Thyroid gland (tissue), 4 donors: ENCODE measurements around the gene EXOC3. TPM values are rescaled to one million over a fixed set of nuclear protein-coding genes. Genes with fewer than 3 reads are reported as not detected.

Source experiments
- DNase-seq, 2 donors: peaks; one replicate each; pipeline ENCODE4 v3.0.0-alpha.2; 2019
- H3K27ac ChIP-seq, 3 donors: fragments of 200-600 bp; sonication (generic); 1 replicate in 2 of 3; 2 replicates in 1 of 3; pipeline ENCODE4 v1.5.1; 2016 to 2019; ENCODE audit warnings: mild to moderate bottlenecking in 1 of 3, moderate library complexity in 1 of 3
- H3K27me3 ChIP-seq: fragments of 200-600 bp; sonication (generic); one replicate; pipeline ENCODE4 v1.5.1; 2019
- H3K36me3 ChIP-seq, 2 donors: fragments of 200-600 bp; sonication (generic); one replicate each; pipeline ENCODE4 v1.5.1; 2016 to 2019
- H3K4me1 ChIP-seq, 2 donors: fragments of 200-600 bp; sonication (generic); one replicate each; pipeline ENCODE4 v1.5.1; 2017 to 2019
- H3K4me3 ChIP-seq, 3 donors: fragments of 200-600 bp; sonication (generic); replicated peaks in 1 of 3; 1 replicate in 2 of 3; 2 replicates in 1 of 3; pipeline ENCODE4 v1.5.1; 2016; ENCODE audit warnings: mild to moderate bottlenecking in 1 of 3
- H3K9me3 ChIP-seq: fragments of 200-600 bp; sonication (generic); one replicate; pipeline ENCODE4 v1.5.1; 2017
- POLR2A ChIP-seq, 2 donors: fragments of 450-650 bp; IDR thresholded peaks; one replicate each; pipeline ENCODE4 v1.6.1; 2017; ENCODE audit warnings: antibody characterized with exemption in 2 of 2, mild to moderate bottlenecking in 2 of 2, moderate library complexity in 1 of 2
- WGBS, 2 donors: methylation state at CpG; one replicate each; pipeline ENCODE4 v1.1.5; 2017; 5-methylcytosine and 5-hydroxymethylcytosine counted together
- intact Hi-C: fragments of 100-400 bp; cut with DNase I; formaldehyde crosslinking; loops from one replicate; pipeline ENCODE4 v1.15.1; 2023
- total RNA-seq, 4 donors: library from RNA; depleted of rRNA; stranded (reverse); fragments of >200 nt; gene quantifications; one replicate each; pipeline ENCODE4 v1.2.3, GENCODE V29; 2016
- TF ChIP-seq, protein P1 (sequence below), 6 experiments: fragments of 200-600 bp in 3 of 6; fragments of 450-650 bp in 3 of 6; sonication (generic) in 3 of 6; IDR thresholded peaks; one replicate each; pipeline ENCODE4 v1.5.1; 2016 to 2019; ENCODE audit warnings: antibody characterized with exemption in 6 of 6, mild to moderate bottlenecking in 2 of 6, inconsistent platforms in 1 of 6, moderate library complexity in 1 of 6

Gene EXOC3
- total RNA-seq, 4 donors from 2014 or later = 39.7 to 49.6 (median 45.0) TPM

DNA sequence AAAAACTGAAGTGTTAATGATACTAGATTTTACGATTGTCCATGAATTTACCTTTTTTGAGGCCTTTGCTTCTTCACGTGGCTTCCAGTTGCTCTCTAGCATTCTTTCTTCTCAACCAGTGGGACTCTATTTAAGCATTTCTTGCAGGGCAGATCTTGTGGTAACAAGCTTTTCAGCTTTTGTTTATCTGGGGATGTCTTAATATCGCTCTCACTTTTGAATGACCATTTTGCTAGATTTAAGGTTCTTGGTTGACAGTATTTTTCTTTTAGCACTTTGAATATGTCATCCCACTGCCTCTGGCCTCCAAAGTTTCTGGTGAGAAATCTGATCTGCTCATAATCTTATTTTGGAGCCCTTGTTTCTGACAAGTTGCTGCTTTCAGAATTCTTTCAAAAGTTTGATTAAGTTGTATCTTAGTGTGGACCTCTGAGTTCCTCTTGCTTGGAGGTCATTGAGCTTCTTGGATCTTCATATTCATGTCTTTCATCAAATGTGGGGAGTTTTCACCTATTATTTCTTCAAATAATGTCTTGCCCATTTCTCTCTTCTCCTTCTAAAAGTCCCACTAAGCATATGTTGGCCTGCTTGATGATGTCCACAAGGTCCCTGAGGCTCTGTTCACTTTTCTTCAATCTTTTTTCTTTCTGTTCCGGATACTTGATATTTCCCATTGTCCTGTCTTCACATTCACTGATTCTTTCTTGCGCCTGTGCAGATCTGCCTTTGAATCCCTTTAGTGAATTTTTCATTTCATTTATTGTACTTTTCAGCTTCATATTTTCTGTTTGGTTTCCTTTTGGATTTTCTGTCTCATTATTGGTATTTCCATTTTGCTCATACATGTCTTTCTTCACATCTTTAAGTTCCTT, 8.8 kb downstream of the EXOC3 start:
- peaks cover 52 to 58% of the 10 kb centered on the region in 2 donors for H3K36me3 ChIP-seq
- H3K4me3 ChIP-seq = no peak overlapping the region
- H3K9me3 ChIP-seq = no peaks in the 10 kb centered on the region
- H3K27me3 ChIP-seq = no peaks in the 10 kb centered on the region
- WGBS, 2 donors = 87 to 96% methylated on average over 5 of the region's 5 CpGs
- intact Hi-C loops = no loop called here
- no peak overlapping the region for H3K27ac ChIP-seq
- no peaks in the 10 kb centered on the region for H3K4me1 ChIP-seq
- no peak for DNase-seq
- TF ChIP-seq POLR2A (IDR thresholded peaks at IDR 0.05) = no peak
- TF ChIP-seq, protein P1, sequence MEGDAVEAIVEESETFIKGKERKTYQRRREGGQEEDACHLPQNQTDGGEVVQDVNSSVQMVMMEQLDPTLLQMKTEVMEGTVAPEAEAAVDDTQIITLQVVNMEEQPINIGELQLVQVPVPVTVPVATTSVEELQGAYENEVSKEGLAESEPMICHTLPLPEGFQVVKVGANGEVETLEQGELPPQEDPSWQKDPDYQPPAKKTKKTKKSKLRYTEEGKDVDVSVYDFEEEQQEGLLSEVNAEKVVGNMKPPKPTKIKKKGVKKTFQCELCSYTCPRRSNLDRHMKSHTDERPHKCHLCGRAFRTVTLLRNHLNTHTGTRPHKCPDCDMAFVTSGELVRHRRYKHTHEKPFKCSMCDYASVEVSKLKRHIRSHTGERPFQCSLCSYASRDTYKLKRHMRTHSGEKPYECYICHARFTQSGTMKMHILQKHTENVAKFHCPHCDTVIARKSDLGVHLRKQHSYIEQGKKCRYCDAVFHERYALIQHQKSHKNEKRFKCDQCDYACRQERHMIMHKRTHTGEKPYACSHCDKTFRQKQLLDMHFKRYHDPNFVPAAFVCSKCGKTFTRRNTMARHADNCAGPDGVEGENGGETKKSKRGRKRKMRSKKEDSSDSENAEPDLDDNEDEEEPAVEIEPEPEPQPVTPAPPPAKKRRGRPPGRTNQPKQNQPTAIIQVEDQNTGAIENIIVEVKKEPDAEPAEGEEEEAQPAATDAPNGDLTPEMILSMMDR (IDR thresholded peaks at IDR 0.05) = no peak

DNA sequence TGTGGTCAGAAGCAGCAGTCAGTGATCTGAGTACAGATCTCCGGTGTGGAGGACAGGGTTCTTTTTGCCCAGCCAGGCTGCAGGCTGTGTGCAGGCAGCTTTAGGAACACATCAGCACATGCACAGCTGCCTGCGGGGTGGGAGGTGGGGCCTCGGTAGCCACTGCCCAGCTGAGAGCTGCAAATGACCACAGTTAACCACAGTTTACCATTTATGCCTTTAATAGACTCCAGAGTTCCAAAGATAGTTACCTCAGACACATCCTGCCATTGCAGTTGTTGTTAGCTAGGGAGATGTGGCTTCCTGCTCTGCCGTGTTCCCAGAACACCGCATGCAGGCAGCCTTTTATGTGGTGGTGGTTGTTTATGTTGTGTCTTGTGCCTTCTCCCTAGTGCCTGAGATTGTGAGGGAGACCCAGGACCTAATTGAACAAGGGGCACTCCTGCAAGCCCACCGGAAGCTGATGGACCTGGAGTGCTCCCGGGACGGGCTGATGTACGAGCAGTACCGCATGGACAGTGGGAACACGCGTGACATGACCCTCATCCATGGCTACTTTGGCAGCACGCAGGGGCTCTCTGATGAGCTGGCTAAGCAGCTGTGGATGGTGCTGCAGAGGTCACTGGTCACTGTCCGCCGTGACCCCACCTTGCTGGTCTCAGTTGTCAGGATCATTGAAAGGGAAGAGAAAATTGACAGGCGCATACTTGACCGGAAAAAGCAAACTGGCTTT, 10.2 kb downstream of the EXOC3 start:
- Histone ChIP-seq H3K27me3 (no peaks in the 10 kb centered on the region), H3K27ac (no peak overlapping the region), H3K4me1 (no peaks in the 10 kb centered on the region), H3K36me3 (peaks cover 47 to 61% of the 10 kb centered on the region in 2 donors), H3K4me3 (no peak overlapping the region), H3K9me3 (no peaks in the 10 kb centered on the region)
- WGBS, 2 donors = 96 to 97% methylated on average over 10 to 17 of the region's 17 CpGs
- no peak for TF ChIP-seq POLR2A (IDR thresholded peaks at IDR 0.05)
- intact Hi-C loops = no loop called here
- DNase-seq = no peak

DNA sequence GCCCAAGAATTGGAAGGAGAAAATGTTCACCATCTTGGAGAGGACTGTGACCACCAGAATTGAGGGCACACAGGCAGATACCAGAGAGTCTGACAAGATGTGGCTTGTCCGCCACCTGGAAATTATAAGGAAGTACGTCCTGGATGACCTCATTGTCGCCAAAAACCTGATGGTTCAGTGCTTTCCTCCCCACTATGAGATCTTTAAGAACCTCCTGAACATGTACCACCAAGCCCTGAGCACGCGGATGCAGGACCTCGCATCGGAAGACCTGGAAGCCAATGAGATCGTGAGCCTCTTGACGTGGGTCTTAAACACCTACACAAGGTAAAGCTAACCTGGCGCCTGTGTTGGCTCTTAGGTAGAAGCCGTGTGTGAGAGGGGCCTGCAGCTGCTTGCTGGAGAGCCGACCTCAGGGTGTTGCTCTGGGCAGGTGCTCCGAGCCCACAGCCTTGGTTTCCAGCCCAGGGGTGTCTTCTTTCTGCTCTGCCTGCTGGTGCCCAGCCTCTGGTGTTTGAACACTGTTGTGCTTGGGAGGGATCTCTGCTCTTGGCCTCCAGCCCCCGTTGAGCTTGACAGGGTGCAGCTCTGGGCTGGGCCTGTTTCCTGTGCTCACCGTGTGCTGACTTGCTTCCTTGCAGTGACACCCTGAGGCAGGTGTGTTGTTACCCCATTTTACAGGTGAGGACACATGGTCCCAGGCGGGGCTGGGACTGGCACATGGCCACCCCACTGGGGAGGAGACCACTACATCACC, 10.9 kb downstream of the EXOC3 start:
- TF ChIP-seq POLR2A (IDR thresholded peaks at IDR 0.05) = no peak
- TF ChIP-seq, protein P1 (IDR thresholded peaks at IDR 0.05) = no peak
- intact Hi-C loops = no loop called here
- Histone ChIP-seq H3K27ac (no peak overlapping the region), H3K4me1 (peaks cover 0 to 4% of the 10 kb centered on the region in 2 donors), H3K36me3 (peaks cover 39 to 58% of the 10 kb centered on the region in 2 donors), H3K4me3 (no peak overlapping the region), H3K27me3 (no peaks in the 10 kb centered on the region), H3K9me3 (no peaks in the 10 kb centered on the region)
- no peak for DNase-seq
- 91 to 93% methylated on average over 12 to 16 of the region's 16 CpGs for WGBS, 2 donors

DNA sequence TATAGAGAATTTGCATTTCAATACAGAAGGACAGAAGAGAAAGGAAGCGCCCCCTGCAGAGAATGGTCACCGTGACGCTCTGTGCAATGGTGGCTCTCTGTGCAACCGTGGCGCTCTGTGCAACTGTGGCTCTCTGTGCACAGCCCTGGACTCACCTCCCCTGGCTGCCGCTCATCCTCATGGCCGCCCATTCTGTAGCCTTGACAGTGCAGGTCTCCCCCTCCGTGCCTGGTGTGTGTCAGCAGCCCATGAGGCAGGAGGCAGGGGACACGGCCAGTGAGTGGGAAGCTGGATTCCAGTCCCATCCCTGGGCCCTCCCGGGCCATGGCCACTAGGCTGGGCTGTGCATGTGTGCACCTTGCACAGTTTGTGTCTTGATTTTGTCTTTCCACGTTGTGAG, 12.0 kb downstream of the EXOC3 start:
- H3K9me3 ChIP-seq = no peaks in the 10 kb centered on the region
- 83 to 94% methylated on average over 11 of the region's 11 CpGs for WGBS, 2 donors
- TF ChIP-seq, protein P1 (IDR thresholded peaks at IDR 0.05) = no peak
- TF ChIP-seq POLR2A (IDR thresholded peaks at IDR 0.05) = no peak
- H3K27me3 ChIP-seq = no peaks in the 10 kb centered on the region
- DNase-seq = no peak
- intact Hi-C loops = no loop called here
- peaks cover 0 to 6% of the 10 kb centered on the region in 2 donors for H3K4me1 ChIP-seq
- H3K27ac ChIP-seq = no peak overlapping the region
- no peak overlapping the region for H3K4me3 ChIP-seq
- H3K36me3 ChIP-seq = peaks cover 34 to 51% of the 10 kb centered on the region in 2 donors

DNA sequence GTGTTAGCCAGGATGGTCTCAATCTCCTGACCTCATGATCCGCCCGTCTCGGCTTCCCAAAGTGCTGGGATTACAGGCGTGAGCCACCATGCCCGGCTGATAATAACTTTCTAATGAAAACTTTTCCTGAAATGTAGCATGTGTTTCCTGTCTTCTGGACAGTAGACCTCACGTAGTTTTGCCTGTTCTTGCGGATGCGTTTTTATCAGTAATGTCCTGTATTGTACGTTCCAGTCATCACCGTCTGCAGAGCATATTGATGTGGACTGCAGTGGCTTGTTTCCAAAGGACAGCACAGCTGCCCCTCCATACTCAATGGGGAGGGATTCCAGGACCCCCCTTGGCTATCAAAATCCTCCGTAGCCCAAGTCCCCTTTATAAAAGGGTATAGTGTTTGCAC, 12.8 kb downstream of the EXOC3 start:
- intact Hi-C loops = no loop called here
- 94 to 95% methylated on average over 11 of the region's 11 CpGs for WGBS, 2 donors
- Histone ChIP-seq H3K27ac (no peak overlapping the region), H3K4me1 (peaks cover 0 to 6% of the 10 kb centered on the region in 2 donors), H3K36me3 (peaks cover 39 to 54% of the 10 kb centered on the region in 2 donors), H3K27me3 (no peaks in the 10 kb centered on the region), H3K9me3 (no peaks in the 10 kb centered on the region), H3K4me3 (no peak overlapping the region)
- DNase-seq = no peak
- no peak for TF ChIP-seq POLR2A (IDR thresholded peaks at IDR 0.05)
- TF ChIP-seq, protein P1 (IDR thresholded peaks at IDR 0.05) = no peak
